Frontal cortex (tissue), 4 donors: Measurements from ENCODE around the gene HOPX. TPM values are rescaled to one million over a fixed set of nuclear protein-coding genes. Genes with fewer than 3 reads are reported as not detected.

Source experiments
- DNase-seq, 2 donors: peaks; one replicate each; pipeline ENCODE4 v3.0.0; 2012; ENCODE audit warnings: low spot score in 2 of 2
- FAIRE-seq: peaks from 2 replicates; lab custom pipeline; 2012; peaks lifted over from hg19 to GRCh38; lab: Jason Lieb, UNC
- total RNA-seq: library from RNA; depleted of rRNA; stranded (reverse); fragments of >200 nt; gene quantifications from one replicate; pipeline ENCODE4 v1.2.3, GENCODE V29; 2014
- donor health status: control.
- donor health status: control.
- donor health status: control.

HOPX gene
- total RNA-seq, 1 donor from 2014 or later: 78.7 TPM

DNA sequence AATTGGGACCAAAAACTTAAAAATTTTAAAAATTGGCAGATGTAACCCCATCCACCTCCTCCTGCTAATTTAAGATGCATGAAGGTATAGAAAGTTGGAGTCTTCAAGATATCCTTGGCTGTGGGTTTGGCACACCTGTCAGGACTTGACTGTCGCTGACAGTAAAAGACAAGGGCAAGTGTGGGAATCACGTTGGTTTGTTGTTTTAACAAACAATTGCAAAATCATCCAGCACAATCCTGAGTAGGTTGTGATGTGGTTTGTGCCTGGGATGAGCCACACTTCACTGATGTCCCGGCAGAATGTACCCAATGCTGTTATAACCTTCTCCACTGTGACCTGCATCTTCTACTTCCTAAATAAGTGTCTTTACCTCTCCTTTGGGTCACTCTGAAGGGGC lies 24.0 kb downstream of the HOPX start:
- no peak for FAIRE-seq
- no peak for DNase-seq

DNA sequence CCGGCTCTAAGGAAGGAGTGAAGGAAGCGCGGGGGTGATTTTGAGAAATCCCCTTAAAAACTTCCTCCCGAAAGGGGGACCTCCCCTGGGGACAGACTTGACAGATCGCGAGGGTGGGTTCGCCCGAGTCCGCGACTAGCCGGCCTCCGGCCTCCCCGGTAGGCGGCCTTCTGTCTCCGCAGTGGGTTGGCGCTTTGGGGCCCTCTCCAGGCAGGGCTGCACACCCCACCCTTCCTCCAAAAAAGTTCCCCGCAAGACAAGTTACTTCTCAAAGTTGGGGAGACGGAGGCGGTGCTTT lies 24.8 kb downstream of the HOPX start:
- FAIRE-seq (no peak), DNase-seq (peak; percentile 26 to 49)

DNA sequence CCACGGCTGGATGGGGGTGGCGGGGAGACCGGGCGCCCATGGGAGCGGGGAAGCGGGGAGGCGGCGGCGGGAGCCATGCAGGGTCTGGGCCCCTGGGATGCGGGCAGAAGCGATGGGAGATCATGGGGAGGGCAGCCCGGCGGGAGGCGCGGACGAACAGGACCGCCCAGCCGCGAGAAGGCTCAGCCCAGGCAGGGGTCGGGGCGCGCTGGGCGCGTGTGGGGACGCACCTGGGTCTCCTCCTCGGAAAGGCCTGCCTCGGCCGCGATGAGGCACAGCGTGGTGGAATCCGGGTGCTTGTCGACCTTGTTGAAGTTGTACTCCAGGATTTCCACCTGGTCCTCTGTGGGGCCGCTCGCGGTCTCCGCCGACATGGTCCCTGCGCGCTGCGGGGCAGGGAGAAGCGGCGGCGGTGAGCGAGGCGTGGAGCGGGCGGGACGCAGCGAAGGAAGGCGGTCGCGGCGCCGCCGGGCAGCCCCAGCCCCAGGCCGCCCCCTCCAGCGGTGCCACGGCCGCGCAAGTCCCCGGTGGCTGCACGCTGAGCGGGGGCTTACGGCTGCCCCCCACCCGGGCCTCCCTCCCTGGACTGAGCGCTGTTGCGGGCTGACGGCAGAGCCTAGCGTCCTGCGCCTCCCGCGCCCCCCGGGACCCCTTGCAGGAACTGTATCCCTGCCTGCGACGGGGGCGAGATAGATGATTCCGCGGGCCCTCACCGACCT lies 25.3 kb downstream of the HOPX start:
- peak; percentile 38 to 40 for DNase-seq
- FAIRE-seq: no peak

DNA sequence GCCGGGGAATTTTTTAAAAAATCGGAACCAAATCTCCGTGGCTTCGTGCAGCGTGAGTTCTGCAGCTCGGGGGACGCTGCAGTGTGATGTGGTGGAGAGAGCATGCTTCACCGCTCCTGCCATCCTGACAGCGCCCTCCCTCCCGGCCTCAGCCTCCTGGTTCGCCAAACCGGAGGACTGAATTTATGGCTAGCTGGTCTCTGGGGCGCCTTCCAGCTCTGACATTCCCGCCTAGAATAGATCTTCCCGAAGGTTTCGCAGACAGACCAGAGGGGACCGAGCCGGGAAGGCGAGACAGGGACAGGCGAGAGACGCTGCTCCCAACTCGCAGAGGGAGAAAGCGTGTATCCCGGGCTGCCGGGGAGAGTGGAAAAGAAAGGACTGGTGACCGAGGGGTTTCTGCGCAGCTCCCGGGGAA lies 25.9 kb downstream of the HOPX start:
- FAIRE-seq: no peak

DNA sequence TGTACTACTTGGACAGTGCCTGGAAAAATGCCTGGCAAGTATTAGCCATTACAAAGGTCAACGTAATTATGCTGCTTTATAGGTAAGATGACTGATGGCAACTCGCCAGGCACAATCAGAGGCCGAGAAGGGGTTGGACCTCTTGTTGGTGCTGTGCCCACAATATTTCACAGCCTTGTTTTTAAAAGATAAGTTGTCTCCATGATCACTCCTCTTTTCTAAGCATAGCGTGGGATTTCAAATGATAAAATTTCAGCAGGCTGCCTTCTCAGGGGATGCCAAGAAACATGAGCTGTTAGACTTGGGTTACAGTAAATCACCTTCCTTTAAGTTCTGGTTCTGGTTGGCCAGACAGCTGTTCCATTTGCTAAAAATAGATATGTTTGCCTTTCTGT lies 26.9 kb downstream of the HOPX start:
- FAIRE-seq: no peak
- no peak for DNase-seq

More for the DNA sequence above, 25.9 kb downstream of the HOPX start:
- peak; percentile 39 for DNase-seq

DNA sequence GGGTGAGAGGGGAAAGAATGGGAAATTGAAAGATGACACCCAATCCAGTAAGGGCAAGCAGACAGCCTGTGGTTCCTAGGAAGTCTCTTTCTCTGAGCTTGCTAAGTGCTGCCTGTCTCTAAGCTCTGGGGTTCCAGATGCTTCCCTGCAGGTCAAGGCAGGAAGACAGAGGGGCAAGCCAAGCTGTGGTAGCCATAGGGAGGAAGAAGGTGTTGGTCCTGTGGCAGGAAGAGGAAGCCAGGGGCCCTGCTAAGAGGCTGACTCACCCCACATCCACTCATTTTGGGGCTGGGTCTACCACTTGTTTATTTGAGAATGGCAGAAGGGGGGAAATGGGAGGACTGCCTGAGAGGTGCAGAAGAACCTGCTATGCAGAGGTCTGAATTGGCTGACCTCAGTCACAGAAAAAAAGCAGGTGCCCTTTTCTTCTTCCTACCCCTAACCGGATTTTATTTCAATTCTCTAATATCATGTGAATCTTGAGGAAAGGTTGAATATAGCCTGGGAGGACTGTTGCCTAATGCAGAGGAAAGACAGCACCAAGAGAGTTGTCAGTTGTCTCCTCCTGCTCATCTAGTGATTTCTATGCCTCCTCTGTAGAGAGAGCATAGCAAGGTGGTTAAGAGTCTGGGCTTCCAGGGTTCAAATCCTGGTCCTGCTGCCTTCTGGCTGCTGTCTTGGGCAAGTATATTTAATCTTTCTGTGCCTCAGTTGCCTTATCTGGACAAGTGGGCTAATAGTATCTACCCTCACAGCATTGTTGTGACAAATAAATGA lies 27.4 kb downstream of the HOPX start:
- DNase-seq: no peak
- no peak for FAIRE-seq

DNA sequence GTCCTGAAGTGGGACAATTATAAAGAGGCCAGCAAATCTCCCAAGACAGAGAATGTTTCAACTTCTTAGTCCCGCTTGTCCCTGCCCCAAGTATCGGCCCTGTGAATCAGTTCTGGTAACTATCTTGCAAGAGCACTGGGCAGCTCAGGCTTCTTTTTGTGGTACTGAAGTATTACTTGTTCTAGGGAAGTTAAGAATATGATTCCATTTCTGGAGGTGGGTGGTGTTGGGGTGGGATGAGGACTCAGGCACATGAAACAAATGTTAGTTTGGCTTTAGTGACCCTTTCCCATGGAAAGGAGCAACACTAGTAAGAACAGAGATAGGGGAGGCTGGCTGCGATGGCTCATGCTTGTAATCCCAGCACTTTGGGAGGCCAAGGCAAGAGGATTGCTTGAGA lies 28.9 kb downstream of the HOPX start:
- no peak for FAIRE-seq
- no peak for DNase-seq

DNA sequence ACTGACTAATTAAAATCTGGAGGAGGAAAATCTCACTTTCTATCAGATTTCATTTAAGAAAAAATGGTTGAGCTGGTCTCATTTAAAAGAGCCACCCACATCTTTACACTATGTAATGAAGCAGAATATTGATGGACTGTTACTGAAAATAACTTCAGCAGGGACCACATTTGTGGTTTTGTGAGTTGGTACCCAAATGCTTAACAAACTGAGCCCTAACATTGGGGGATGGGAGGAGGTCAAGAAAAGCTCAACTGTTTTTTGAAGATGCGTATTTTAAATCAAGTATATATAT lies 30.1 kb downstream of the HOPX start:
- DNase-seq (no peak), FAIRE-seq (no peak)

DNA sequence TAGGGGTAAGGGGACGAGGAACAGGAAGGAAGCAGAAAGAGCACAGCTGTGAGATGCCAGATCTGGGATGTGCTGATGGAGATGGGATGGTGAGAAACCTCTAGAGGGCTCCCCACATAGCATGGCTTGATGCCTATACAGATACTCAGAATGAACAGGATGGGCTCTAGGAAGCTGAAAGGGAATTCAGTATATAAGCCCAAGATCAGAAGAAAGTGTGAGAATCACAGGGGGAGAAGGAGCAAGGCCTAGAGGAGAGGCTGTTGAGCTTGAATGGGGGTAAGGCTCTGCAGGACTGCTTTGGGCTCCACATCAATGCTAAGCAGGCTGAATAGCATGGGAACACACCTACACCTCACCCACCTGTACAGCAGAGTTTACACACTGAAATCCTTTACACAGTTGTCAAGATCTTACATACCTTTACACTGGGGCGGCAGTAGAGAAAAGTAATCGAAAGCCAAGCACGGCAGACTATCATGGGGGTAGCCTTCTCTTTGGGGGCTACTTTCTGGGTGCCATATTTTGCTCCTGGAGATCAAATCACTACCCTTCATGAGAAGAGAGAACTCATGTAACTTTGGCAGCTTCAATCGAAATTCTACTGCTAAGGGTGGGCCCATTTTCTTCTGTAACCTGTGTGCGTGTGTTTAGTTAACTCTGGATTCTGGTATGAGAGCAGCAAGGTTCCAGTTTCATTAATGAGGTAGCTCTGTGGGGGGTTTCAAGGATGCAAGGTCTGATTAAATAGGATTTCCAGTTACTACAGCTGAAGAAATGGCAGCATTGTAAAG lies 30.6 kb downstream of the HOPX start:
- FAIRE-seq (no peak), DNase-seq (no peak)

DNA sequence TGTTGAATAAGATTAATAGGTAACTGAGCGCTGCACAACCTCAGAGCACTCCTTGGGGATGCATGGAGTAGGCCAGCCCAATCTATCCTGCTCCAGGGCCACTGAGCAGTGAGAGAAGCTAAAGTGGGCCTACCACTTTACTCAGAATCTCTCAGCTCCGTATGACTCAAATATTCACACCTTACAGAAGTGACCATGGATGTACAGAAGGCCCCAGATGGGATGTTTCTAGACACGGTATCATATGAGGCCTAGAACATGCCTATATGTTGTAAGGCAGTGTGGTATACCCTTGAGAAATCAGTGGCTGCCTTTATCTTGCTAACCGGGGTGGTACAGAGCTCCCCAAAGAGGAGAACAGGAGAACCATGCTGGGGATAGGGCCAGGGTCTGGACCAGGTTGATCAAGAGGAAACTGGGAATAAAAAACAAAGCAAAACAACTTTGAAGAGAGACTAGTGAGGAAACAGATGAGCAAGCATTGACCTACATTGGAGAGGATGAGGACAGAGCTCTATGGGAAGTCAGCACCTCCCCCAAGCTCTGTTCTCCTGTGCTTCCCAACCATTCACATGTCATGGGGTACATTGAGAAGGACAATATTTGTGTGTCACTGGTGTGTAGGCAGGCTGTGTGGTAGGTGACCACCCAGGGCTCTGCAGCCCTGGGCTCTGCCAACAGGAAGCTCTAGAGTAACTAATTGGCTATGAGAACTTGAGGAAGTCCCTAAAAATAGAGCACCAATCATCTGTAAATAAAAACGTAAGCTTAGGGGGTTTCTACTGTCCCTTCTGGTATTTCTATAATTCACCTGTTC lies 31.4 kb downstream of the HOPX start:
- DNase-seq (no peak), FAIRE-seq (no peak)

DNA sequence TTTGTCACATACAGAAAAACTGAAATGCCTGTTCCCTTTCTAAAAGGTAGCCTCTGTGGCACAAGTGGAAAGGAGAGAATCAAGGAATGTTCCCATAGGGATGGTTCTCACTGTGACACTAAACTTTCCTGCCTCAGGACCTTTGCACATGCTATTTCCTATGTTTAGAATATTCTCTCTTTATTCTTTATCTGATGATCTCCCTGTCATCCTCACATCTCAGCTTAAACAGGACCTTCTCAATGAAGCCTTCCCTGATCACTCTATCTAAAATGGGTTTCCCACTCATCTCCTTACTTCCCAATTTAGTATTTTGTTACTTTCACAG lies 32.3 kb downstream of the HOPX start:
- DNase-seq (no peak), FAIRE-seq (no peak)

DNA sequence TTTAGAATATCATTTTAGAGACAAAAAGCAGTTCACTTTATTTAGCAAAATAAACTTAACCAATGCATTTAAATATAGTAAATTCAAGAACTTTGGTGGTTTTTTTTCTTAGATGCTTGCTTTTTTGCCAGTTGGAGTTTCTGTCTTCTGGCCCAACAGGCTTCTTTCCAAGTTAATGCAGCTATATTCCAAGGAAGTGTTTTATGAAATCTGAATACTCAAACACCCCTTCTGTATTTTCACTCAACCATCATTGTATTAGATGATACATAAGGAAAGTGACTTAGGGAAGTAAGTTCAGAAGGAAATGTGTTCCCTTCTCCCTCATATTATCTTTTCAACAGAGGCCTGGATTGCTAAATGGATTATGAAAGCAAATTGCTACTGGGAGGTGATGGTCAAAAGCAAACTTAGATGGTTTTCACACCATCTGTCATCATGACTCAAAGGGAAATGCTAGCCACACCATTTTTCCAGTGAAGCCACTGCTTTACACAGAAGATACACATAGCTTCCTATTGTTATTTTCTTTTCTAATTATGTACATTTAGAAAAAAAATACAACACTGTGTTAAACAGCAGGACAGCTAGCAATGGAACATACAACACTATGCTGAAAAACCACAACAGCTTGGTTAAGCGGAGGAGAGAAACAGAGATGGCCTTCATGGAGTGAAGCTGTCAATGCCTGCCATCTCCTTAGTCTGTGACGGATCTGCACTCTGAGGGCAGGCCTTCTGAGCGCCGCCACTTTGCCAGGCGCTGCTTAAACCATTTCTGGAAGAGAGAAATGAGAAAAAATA lies 32.9 kb downstream of the HOPX start:
- DNase-seq: no peak
- FAIRE-seq: no peak

DNA sequence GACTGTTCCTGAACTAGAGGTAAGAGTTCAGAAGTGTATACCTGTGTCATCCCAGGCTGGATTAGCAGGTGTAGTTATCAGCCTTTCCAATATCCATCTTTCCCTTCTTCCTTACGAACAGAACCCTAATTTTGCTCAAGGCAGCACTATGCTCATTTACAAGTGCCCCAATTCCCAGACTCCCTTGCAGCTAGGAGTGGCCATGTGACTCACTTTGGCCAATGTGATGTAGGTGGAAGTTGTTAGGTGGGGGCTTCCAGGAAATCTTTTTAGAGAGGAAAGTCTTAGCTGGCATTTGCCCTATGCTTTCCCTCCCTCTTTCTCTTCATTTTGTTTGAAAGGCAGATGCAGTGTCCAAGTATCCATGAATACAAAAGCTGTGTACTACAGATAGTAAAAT lies 34.8 kb downstream of the HOPX start:
- no peak for FAIRE-seq
- DNase-seq: no peak

DNA sequence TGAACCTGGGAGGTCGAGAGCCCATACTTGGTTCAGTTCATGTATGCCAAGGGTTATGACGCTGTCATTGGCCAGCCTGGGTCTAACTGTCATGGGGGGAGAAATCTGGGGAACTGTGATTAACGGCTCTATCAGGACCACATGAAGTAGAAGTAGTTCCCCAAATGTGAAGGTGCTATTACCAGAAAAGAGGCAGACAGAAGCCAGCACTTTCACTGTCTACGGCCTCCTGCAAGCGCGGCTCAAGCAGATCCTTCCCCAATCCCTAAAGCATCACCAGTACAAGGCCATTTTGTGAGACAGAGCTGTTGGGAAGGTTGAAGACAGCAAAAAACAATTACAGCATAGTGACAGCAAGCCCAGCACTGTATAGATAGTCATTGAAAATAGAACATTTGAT lies 37.5 kb downstream of the HOPX start:
- DNase-seq: no peak
- FAIRE-seq: no peak

DNA sequence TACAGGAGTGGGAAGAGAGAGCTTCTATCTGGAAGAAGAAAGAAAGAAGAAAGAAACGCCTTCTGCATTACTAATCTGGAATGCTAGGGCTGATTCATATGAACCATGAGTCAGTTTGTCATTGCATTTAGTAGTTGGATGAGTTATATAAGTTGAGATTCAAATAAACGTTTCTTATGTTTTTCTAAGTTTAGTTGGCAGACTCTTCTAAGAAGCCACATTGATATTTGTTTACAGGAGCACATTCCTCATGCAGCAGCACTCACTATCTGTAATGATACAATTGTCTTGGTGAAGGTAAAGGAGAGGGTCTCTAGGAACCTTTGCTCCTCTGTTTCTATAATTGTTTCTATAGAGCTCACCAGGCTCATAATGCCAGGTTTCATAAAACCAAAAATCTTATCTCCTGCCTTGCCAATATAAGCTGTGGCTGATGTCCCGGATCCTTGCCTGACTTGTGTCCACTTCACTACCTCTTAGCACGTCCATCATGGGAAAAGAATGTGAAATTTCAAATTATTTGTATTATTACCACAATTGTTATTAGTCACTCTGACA lies 39.5 kb downstream of the HOPX start:
- DNase-seq (no peak), FAIRE-seq (no peak)

DNA sequence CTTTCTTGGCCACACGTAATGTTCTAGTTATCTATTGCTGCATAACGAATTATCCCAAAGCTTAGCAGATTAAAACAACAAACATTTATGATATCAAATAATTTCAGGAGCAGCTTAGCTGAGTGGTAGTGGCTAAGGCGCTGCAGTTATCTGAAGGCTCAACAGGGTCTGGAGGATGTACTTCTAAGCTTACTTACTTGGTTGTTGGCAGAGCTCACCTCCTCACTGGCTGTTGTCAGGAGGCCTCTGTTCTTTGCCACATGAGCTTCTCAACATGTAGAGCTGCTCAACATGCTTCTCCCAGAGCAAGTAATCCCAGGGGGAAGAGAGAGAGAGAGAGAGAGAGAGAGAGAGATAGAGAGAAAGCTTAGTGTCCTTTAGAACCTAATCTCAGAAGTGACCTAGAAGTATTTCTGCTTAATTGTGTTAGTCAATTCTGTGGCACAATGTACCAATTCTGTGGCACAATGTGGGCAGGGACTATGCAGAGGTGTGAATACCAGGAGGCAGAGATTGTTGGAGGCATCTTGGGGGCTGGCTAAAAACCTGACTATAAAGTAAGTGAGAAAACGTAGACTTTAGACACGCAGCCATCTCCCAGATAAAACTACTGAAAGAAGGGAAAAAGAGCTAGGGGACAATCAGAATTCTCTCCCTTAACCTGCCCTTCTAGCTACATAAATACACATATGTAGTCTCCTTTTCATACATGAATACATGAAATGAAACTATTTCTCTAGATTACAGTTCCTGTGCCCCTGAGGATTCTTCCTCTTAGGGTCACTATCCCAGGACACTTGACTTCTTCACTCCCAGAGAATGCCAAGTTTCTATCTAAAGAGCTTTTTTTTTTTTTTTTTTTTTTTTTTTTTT lies 40.2 kb downstream of the HOPX start:
- no peak for FAIRE-seq

DNA sequence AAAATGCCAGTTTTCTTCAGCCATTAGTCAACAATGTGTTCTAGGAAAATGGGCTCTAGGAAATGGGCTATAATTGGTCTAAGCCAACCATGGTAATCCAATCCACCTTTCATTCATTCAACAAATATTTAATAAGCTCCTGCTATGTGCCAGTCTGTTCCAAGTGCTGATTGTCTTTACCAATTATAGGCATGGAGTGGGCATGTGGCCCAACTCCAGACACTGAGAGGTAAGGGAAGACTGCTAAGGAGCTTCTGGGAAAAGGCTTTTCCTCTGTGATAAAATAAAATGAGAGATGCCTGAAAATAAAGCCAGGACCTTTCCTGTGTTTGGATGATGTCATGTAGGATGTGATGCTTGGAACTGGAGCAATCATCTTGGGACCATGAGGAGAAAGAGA lies 43.3 kb downstream of the HOPX start:
- no peak for FAIRE-seq
- no peak for DNase-seq

More for the DNA sequence above, 40.2 kb downstream of the HOPX start:
- no peak for DNase-seq

DNA sequence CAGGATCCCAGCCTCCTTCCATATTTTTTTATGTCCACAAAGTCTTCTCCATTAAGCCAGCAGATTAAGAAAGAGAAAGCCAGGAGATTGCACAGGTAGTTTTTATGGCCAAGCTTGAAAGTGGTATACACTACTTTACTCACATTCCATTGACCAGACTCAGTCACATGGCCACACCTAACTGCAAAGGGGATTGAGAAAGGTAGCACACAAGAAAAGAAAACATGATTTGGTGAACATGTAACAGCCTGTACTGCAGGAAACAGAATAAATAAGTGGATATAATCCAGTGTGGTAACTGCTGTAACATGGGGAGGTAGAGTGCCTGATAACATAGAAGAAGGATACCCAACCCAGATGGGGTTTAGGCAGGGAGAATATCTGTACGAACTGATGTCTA lies 43.9 kb downstream of the HOPX start:
- FAIRE-seq: no peak

More for the DNA sequence above, 43.9 kb downstream of the HOPX start:
- DNase-seq: no peak
